ENCODE data around the gene WDFY1. TPM values are rescaled to one million over a fixed set of nuclear protein-coding genes. Genes with fewer than 3 reads are reported as not detected.

Gene WDFY1
- total RNA-seq, 4 donors from 2014 or later: 28.1 to 38.4 (median 31.8) TPM

DNA sequence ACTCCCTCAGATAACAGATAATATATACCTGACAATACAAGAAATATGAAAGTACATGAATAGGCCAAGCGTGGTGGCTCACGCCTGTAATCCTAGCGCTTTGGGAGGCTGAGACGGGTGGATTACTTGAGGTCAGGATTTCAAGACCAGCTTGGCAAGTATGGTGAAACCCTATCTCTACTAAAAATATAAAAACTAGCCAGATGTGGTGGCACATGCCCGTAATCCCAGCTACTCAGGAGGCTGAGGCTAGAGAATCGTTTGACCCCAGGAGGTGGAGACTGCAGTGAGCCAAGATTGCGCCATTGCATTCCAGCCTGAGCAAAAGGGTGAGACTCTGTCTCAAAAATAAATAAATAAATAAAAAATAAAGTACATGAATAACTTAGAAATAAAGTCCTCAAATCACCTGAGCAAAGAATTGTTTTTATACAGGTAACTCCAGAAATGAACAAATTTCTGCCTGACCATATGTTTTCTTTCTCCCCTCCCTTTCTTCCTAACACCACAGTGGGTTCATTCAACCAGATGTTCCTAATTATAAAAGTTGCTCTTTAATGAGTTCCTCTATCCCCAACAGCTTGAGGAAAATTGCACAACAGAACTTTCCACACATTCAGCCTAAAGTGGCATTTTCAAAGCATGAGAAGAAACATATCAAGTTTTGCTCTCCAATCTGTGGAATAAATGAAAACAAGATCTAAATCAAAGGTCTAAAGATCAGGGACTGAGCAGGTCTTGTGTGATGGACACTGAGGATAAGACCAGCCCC is 74.1 kb downstream of the WDFY1 start:
- WGBS, 2 donors: 86 to 90% methylated on average over 7 of the region's 7 CpGs
- no peak for DNase-seq (ENCODE audit: low spot score in 2 of 2)
- no peak overlapping the region for H3K4me3 ChIP-seq (ENCODE audit: low read depth, poor library complexity, severe bottlenecking)
- TF ChIP-seq, protein P1, sequence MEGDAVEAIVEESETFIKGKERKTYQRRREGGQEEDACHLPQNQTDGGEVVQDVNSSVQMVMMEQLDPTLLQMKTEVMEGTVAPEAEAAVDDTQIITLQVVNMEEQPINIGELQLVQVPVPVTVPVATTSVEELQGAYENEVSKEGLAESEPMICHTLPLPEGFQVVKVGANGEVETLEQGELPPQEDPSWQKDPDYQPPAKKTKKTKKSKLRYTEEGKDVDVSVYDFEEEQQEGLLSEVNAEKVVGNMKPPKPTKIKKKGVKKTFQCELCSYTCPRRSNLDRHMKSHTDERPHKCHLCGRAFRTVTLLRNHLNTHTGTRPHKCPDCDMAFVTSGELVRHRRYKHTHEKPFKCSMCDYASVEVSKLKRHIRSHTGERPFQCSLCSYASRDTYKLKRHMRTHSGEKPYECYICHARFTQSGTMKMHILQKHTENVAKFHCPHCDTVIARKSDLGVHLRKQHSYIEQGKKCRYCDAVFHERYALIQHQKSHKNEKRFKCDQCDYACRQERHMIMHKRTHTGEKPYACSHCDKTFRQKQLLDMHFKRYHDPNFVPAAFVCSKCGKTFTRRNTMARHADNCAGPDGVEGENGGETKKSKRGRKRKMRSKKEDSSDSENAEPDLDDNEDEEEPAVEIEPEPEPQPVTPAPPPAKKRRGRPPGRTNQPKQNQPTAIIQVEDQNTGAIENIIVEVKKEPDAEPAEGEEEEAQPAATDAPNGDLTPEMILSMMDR (IDR thresholded peaks at IDR 0.05): no peak
- no peak for TF ChIP-seq POLR2A (IDR thresholded peaks at IDR 0.05)
- intact Hi-C loops (cut with DNase I; ENCODE audit: low total_unique reads): no loop called here

DNA sequence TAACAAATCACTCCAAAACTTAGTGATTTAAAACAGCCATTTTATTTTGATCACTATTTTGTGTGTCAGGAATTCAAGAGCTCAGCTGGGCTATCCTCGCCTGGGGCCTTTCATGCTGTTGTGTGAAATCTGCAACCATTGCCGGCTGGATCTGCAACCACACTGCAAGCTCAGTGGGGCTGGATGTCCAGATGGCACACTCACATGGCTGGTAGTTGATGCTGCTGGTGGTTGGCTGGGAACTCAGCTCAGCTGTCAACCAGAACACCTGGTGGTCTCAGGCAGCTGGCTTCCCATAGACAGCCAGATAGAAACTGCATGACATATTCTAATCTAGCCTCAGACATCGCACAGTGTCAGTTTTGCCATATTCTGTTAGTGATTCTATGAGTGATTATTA is 77.1 kb downstream of the WDFY1 start:
- 92 to 93% methylated on average over 3 of the region's 3 CpGs for WGBS, 2 donors
- no peak overlapping the region for H3K4me3 ChIP-seq (ENCODE audit: low read depth, poor library complexity, severe bottlenecking)
- intact Hi-C loops (cut with DNase I; ENCODE audit: low total_unique reads): no loop called here
- DNase-seq (ENCODE audit: low spot score in 2 of 2): no peak
- no peak for TF ChIP-seq POLR2A (IDR thresholded peaks at IDR 0.05)
- TF ChIP-seq, protein P1 (IDR thresholded peaks at IDR 0.05): no peak

- no peak for DNase-seq (ENCODE audit: low spot score in 2 of 2)
- H3K4me3 ChIP-seq (ENCODE audit: low read depth, poor library complexity, severe bottlenecking): no peak overlapping the region
- no peak for TF ChIP-seq POLR2A (IDR thresholded peaks at IDR 0.05)
- TF ChIP-seq, protein P1 (IDR thresholded peaks at IDR 0.05): no peak
- 72 to 91% methylated on average over 2 of the region's 2 CpGs for WGBS, 2 donors
- intact Hi-C loops (cut with DNase I; ENCODE audit: low total_unique reads): no loop called here
Observed at GRCh38 chr2:223865907-223866508, 79.1 kb downstream of the WDFY1 start.

DNA sequence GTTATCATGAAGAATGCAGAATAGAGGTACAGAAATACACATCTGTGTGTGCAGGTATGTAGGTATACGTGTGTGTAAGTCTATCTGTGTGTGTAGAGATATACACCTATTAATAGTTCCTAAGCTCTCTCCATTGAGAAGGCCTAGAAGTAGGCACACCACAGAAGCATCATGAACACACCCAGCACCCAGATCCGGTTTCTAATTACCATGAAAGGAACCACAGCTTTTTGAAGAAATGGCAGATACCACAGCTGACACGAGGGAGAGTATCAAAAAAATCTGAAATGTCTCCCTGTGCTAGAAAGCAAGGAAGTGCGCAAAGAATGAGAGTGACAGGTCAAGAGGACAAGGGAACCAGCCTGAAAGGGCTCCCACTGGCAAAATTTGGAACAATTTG is 80.0 kb downstream of the WDFY1 start:
- intact Hi-C loops (cut with DNase I; ENCODE audit: low total_unique reads): no loop called here
- TF ChIP-seq POLR2A (IDR thresholded peaks at IDR 0.05): no peak
- TF ChIP-seq, protein P1 (IDR thresholded peaks at IDR 0.05): no peak
- no peak overlapping the region for H3K4me3 ChIP-seq (ENCODE audit: low read depth, poor library complexity, severe bottlenecking)
- no peak for DNase-seq (ENCODE audit: low spot score in 2 of 2)
- WGBS, 2 donors: 83 to 88% methylated on average over 4 of the region's 4 CpGs

- no peak for DNase-seq (ENCODE audit: low spot score in 2 of 2)
- TF ChIP-seq POLR2A (IDR thresholded peaks at IDR 0.05): no peak
- TF ChIP-seq, protein P1 (IDR thresholded peaks at IDR 0.05): no peak
- H3K4me3 ChIP-seq (ENCODE audit: low read depth, poor library complexity, severe bottlenecking): no peak overlapping the region
- intact Hi-C loops (cut with DNase I; ENCODE audit: low total_unique reads): no loop called here
- WGBS, 2 donors: 71 to 72% methylated on average over 2 of the region's 2 CpGs
Observed at GRCh38 chr2:223863491-223863890, 81.6 kb downstream of the WDFY1 start.
